ENCODE measurements around the gene GRIK3.

The GRIK3 gene

GRCh38 chr1:36871146-36871971 lies 163.0 kb downstream of the GRIK3 start:
- DNase-seq, result no peak

- DNase-seq, result no peak
Measured at GRCh38 chr1:36869826-36870225, 164.5 kb downstream of the GRIK3 start.

GRCh38 chr1:36869054-36869453 lies 165.3 kb downstream of the GRIK3 start:
- DNase-seq, result no peak

GRCh38 chr1:36867575-36867974 lies 166.7 kb downstream of the GRIK3 start:
- DNase-seq, result no peak

GRCh38 chr1:36866169-36866814 lies 168.0 kb downstream of the GRIK3 start:
- no peak for DNase-seq

GRCh38 chr1:36865602-36865900 lies 168.8 kb downstream of the GRIK3 start:
- DNase-seq, result no peak

GRCh38 chr1:36864823-36865601 lies 169.3 kb downstream of the GRIK3 start:
- DNase-seq, result no peak

- DNase-seq, result no peak
Measured at GRCh38 chr1:36864182-36864822, 170.0 kb downstream of the GRIK3 start.

GRCh38 chr1:36863500-36863899 lies 170.8 kb downstream of the GRIK3 start:
- no peak for DNase-seq

- no peak for DNase-seq
Measured at GRCh38 chr1:36863061-36863460, 171.3 kb downstream of the GRIK3 start.

- DNase-seq, result no peak
Measured at GRCh38 chr1:36861375-36861774, 172.9 kb downstream of the GRIK3 start.

GRCh38 chr1:36859926-36860325 lies 174.4 kb downstream of the GRIK3 start:
- DNase-seq, result no peak

- DNase-seq, result no peak
Measured at GRCh38 chr1:36858981-36859380, 175.3 kb downstream of the GRIK3 start.

GRCh38 chr1:36858553-36858952 lies 175.8 kb downstream of the GRIK3 start:
- no peak for DNase-seq

GRCh38 chr1:36857754-36858153 lies 176.6 kb downstream of the GRIK3 start:
- DNase-seq, result no peak

GRCh38 chr1:36855699-36856494 lies 178.4 kb downstream of the GRIK3 start:
- no peak for DNase-seq

GRCh38 chr1:36853638-36854037 lies 180.7 kb downstream of the GRIK3 start:
- no peak for DNase-seq

GRCh38 chr1:36852586-36852985 lies 181.7 kb downstream of the GRIK3 start:
- DNase-seq, result no peak

- no peak for DNase-seq
Measured at GRCh38 chr1:36851595-36851994, 182.7 kb downstream of the GRIK3 start.

- DNase-seq, result no peak
Measured at GRCh38 chr1:36851087-36851486, 183.2 kb downstream of the GRIK3 start.

- DNase-seq, result no peak
Measured at GRCh38 chr1:36849956-36850355, 184.4 kb downstream of the GRIK3 start.

GRCh38 chr1:36847761-36848160 lies 186.6 kb downstream of the GRIK3 start:
- no peak for DNase-seq

- DNase-seq, result no peak
Measured at GRCh38 chr1:36847186-36847585, 187.1 kb downstream of the GRIK3 start.
